Stimulated activated CD4-positive, alpha-beta T cell treated with anti-CD3 and anti-CD28 coated beads, Interleukin-1b, Interleukin-23, amount 100 ng/mL, for 48 hours (primary cell): ENCODE measurements around the gene GRID2.
"Not testable (repeated sequence)": the region's sequence is repeated elsewhere in the genome, so short reads cannot be mapped to it uniquely, and the experiment has no call there.

ENCODE experiments used
- DNase-seq: peaks from one replicate; pipeline ENCODE4 v3.0.0-alpha.2; 2020

GRID2 gene

GRCh38 chr4:92305878-92306520, 2.2 kb downstream of the GRID2 start:
- DNase-seq, result no peak

DNA sequence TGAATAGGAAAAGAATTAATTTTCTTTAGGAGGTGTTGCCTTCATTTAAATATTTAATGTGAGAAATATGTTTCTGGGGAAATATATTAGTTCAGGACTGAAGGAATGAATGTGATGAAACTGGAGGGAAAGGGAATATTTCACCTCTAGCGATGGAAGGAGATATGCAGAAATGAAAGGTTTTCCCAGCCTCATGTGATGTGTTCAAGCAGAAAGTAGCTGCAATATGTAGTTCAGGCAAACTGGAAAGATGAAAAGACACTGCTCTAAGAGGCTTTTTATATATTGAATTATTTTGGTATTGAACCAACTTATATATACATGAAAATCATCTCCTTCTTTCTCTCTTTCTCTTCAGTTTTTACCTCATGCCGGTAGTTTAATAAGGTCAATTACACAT, 3.4 kb downstream of the GRID2 start:
- no peak for DNase-seq

DNA sequence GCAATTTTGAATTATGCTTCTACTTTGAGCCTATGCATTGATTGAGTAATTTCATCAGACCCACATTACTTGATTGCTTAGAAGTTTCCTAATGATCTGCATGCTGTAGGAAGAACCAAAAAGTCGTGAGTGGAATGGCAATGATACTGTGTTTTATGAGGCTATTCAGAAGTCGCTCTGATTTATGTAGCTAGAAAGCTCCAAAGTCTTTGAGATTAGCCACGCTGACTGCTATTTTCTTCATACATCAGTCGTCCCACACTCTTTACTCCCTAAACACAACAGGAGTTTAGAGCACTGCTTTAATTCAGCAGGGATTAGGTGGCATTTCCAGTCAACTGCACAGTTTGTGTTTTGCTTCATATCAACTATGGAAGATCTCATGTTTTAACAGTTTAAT, 4.1 kb downstream of the GRID2 start:
- no peak for DNase-seq

DNA sequence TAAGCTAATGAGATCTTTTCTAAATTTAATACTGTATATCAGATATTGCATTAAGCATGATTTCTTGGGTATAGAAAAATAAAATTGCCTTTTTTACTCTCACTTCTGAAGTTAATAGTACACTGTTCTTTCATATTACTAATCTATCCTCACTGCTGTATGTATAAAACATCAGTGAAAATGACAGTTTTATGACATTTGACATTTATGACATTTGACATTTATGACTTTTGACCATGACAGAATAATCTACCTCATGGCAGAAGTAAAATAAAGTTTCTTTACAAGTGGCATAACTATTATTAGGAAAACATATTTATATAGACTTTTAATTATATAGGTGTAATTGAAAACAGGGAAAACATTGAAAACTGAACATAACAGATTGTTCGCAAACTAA, 13.3 kb downstream of the GRID2 start:
- DNase-seq, result no peak

GRCh38 chr4:92328095-92328494, 24.3 kb downstream of the GRID2 start:
- no peak for DNase-seq

DNA sequence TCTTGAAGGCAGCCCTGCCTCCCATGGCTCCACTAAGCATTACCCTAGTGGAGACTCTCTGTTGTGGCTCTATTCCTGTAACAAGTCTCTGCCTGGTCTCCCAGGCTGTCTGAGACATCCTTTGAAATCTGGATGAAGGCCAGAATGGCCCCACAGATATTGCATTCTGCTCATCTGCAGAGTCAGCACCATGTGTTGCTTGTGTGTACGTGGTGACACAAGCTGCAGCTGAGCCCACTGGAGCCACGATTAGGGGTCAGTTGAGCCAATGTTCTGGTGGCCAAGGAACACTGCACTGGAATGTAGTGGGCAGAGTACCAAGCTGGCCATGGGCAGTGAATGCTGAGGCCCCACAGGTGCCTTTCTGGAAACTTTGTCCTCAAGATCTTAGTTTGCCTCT, 29.2 kb downstream of the GRID2 start:
- DNase-seq, result no peak

DNA sequence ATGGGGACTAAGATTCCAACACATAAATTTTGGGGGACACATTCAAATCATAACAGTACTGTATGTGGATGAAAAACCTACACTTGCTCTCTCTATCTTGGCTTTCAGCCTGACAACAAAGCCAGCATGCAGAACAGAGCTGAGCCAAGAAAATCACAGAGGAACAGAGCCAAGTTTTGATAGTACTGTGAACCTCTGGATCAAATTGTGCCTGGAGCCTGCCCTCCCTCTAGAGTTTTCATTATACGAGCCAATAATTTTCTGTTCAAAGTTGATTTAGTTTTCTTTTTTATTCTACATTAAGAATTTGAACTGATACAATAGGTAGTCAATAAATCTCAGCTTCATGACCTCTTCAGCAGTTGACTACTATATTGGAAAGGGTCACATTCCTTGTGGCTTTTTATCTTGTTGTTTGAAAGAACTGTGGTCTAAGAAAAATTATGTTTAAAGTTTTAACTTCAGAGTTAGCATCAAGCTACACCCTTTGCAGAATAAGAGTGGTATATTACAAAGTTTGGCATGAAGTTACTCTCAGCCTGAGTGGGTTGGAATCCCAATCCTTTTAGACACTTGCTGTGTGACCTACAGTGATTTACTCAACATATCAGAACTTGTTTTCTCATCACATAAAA, 31.1 kb downstream of the GRID2 start:
- no peak for DNase-seq

- DNase-seq, result no peak
These were observed 35.9 kb downstream of the GRID2 start for GRCh38 chr4:92339676-92340075.

- DNase-seq, result no peak
These were observed 40.5 kb downstream of the GRID2 start for GRCh38 chr4:92344216-92344615.

GRCh38 chr4:92346289-92346688, 42.5 kb downstream of the GRID2 start:
- no peak for DNase-seq

GRCh38 chr4:92357966-92358365, 54.2 kb downstream of the GRID2 start:
- DNase-seq, result no peak

GRCh38 chr4:92359491-92359890, 55.7 kb downstream of the GRID2 start:
- DNase-seq, result no peak

- DNase-seq, result no peak
These were observed 58.3 kb downstream of the GRID2 start for GRCh38 chr4:92362028-92362427.

DNA sequence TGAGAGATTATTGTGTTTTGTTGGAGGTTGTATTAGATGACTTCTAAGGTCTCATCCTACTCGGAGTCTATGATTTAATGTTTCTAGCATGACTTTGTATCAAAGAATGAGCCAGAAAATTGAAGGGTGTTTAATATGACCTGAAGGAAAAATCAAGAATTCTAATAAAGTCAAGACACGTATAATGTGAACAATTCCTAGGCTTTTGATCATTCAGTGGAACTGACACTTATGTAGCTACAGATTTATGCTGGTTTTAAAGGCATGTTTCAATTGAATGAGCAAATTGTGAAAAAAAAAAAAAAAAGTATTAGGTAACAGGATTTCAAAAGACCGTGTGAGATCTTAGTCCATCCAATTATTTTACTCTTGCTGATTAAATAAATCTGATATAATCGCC, 64.9 kb downstream of the GRID2 start:
- DNase-seq, result no peak

DNA sequence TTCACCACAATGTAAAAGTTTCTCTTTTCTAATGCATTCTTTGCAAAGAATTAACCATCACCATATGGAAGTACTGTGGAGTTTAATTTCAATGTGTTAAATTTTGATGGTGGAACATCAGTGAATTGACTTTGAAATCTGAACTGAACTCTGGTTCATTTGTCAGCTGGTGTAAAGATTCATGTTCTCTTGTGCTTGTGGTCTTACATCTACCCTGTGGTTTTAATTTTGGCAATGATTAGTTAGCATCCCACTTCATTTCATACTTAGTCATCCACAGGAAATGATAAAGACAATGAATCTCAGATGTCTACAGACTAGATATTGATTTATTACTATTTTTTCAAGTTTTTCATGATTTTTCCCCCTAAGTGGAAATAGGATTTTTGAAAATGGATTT, 77.8 kb downstream of the GRID2 start:
- no peak for DNase-seq

DNA sequence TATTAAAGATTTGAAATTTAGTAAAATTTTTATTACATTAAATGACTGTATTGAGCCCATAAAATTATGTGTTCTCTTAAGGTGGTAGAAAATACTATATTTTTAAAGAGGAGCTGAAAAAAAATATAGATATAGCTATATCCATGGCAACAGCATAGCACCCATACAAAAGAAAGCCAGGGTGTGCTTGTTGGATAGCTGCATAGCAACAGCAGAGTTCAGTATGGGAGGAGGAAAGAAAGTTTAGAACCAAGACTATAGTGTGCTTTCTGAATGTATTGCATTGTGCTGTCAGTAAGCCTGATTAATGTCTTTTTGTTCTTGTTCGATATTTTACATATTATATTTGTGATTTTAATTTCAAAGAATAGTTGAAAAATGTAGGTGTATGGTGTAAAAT, 78.4 kb downstream of the GRID2 start:
- DNase-seq, result no peak

GRCh38 chr4:92387459-92388069, 83.8 kb downstream of the GRID2 start:
- no peak for DNase-seq

DNA sequence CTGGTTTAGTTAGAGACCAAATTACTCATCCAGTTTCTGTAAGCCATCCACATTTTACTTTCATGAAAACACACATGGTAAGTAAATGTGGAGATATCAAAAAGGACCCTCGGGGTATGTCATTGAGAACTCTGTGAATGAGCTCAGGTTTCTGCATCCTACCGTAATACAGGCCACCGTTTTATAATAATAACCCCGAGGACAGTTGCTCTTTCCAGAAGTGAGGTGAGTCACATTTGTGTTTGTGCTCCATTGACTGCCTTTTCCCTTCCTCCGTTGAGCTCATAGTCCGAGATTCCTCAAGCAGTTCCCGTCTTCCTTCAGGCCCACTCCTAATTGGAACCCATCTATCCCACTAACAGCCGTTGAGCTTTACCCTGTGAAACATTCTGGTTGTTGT, 95.3 kb downstream of the GRID2 start:
- no peak for DNase-seq

DNA sequence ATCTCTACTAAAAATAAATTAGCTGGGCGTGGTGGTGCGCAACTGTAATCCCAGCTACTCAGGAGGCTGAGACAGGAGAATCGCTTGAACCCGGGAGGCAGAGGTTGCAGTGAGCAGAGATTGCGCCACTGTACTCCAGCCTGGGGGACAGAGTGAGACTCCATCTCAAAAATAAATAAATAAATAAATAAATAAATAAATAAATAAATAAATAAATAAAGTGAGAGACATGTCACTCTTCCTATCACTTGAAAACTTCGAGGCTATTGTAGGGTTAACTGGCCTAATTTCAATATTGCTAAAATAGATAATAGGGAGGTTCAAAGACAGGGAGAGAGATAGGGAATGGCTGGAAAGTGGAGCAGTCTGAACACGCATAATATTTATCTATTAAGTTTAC, 99.8 kb downstream of the GRID2 start:
- DNase-seq, result not testable (repeated sequence)

GRCh38 chr4:92406488-92406887, 102.7 kb downstream of the GRID2 start:
- DNase-seq, result no peak

DNA sequence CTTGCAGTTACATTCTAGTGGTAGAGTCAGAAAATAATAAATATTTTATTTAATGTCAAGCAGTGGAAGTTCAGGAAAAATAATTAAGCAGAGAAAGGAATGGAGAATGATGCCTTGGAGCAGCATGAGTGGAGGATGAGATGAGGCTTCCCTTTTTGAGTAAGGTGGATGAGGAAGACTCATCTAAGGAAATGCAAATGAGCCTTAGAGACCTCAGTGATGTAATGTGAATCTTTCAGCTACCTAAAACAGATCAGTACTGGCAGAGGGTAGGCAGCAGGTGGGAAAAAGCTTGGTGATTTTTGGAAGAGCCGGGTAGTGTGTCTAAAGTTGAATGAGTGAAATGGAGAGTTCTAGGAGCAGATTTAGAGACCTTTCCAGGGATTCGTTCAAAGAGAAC, 118.2 kb downstream of the GRID2 start:
- DNase-seq, result no peak

GRCh38 chr4:92433272-92433758, 129.5 kb downstream of the GRID2 start:
- no peak for DNase-seq

DNA sequence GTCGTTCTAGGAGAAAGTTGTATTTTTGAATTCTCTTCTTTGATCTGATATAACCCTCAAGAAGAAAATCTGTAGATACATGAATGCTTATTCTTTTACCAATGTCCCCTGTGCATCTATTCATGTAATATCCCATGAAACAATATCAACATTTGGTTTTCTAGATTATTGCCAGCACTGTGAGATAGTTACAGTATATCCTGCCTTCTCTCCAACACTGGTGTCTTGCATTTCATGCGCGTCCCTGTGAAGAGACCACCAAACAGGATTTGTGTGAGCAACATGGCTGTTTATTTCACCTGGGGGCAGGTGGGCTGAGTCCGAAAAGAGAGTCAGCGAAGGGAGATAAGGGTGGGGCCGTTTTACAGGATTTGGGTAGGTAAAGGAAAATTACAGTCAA, 135.0 kb downstream of the GRID2 start:
- not testable (repeated sequence) for DNase-seq

DNA sequence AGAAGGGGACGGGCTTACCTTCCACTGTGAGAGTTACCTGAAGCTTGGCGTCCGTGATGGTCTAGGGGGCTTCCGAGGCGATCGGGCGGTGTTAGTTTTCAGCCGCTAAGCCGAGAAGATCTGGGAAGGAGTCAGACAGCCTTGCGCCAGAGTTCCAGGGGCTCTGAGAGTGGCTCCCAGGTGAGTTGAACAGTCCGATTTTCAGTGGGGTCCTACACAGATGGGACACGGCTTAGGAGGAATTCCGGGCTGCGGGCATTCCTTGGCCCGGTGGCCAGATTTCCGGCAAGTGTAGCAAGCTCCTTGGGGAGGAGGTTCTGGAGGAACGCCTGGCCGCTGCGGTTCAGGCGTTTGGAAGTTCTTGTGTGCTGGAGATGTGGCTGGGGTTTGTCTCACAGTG, 138.4 kb downstream of the GRID2 start:
- DNase-seq, result not testable (repeated sequence)
